EH (cell line): Measurements from ENCODE around the gene LYG2.
"Not testable (repeated sequence)": the region's sequence is repeated elsewhere in the genome, so short reads cannot be mapped to it uniquely, and the experiment has no call there.

Experiments
- DNase-seq: peaks from one replicate; pipeline ENCODE4 v3.0.0-alpha.2; 2015; ENCODE audit warnings: low read depth

LYG2 gene

GRCh38 chr2:99255491-99256318 is at the start of gene LYG2:
TSS of gene LYG2 (minus strand) at chr2:99255666. CDS start at chr2:99254260, 1,406 bp downstream.
- DNase-seq, result no peak

GRCh38 chr2:99301097-99301496 is 45.6 kb upstream of the LYG2 start, which contains the start of gene LYG1:
TSS of gene LYG1 (minus strand) at chr2:99301197. CDS start at chr2:99295670, 5,527 bp downstream.
- DNase-seq, result not testable (repeated sequence)

- no peak for DNase-seq
Measured at GRCh38 chr2:99299580-99299979, 44.1 kb upstream of the LYG2 start.

- peak; percentile 20 for DNase-seq
Measured at GRCh38 chr2:99297994-99298393, 42.5 kb upstream of the LYG2 start.

GRCh38 chr2:99285526-99285925 is 30.1 kb upstream of the LYG2 start:
- no peak for DNase-seq

- no peak for DNase-seq
Measured at GRCh38 chr2:99279969-99280695, 24.7 kb upstream of the LYG2 start.

- DNase-seq, result peak; percentile 89
Measured at GRCh38 chr2:99278793-99279291, 23.4 kb upstream of the LYG2 start.

GRCh38 chr2:99278195-99278765 is 22.8 kb upstream of the LYG2 start:
- not testable (repeated sequence) for DNase-seq

GRCh38 chr2:99275882-99276281 is 20.4 kb upstream of the LYG2 start:
- no peak for DNase-seq

- DNase-seq, result no peak
Measured at GRCh38 chr2:99261242-99261641, 5.8 kb upstream of the LYG2 start.

- no peak for DNase-seq
Measured at GRCh38 chr2:99260184-99260583, 4.7 kb upstream of the LYG2 start.

GRCh38 chr2:99259465-99259864 is 4.0 kb upstream of the LYG2 start:
- no peak for DNase-seq

GRCh38 chr2:99256677-99257076 is 1.2 kb upstream of the LYG2 start:
- DNase-seq, result no peak

- no peak for DNase-seq
Measured at GRCh38 chr2:99249951-99250350, 5.5 kb downstream of the LYG2 start.

GRCh38 chr2:99242151-99242550 is 13.3 kb downstream of the LYG2 start:
- no peak for DNase-seq

GRCh38 chr2:99240431-99240830 is 15.0 kb downstream of the LYG2 start:
- no peak for DNase-seq

GRCh38 chr2:99238599-99238998 is 16.9 kb downstream of the LYG2 start:
- no peak for DNase-seq

GRCh38 chr2:99233177-99233576 is 22.3 kb downstream of the LYG2 start:
- peak; percentile 37 for DNase-seq

- DNase-seq, result no peak
Measured at GRCh38 chr2:99217929-99218501, 37.5 kb downstream of the LYG2 start.

GRCh38 chr2:99216096-99216495 is 39.4 kb downstream of the LYG2 start:
- no peak for DNase-seq

GRCh38 chr2:99205491-99205890 is 50.0 kb downstream of the LYG2 start:
- no peak for DNase-seq

- DNase-seq, result no peak
Measured at GRCh38 chr2:99201959-99202678, 53.3 kb downstream of the LYG2 start.
